ENCODE data around the gene DNAJB7.

Gene DNAJB7

GRCh38 chr22:40862013-40862412 lies at the start of gene DNAJB7:
Gene DNAJB7, minus strand, starts transcription at chr22:40862113. Its CDS starts 119 bp downstream, at chr22:40861994.
- no peak for TF ChIP-seq CTCF (IDR thresholded peaks at IDR 0.05)

GRCh38 chr22:40908895-40909294 lies 47.0 kb upstream of the DNAJB7 start:
- TF ChIP-seq CTCF (IDR thresholded peaks at IDR 0.05) = no peak

- no peak for TF ChIP-seq CTCF (IDR thresholded peaks at IDR 0.05)
Measured at GRCh38 chr22:40904101-40904500, 42.2 kb upstream of the DNAJB7 start.

GRCh38 chr22:40898850-40899357 lies 37.0 kb upstream of the DNAJB7 start:
- TF ChIP-seq CTCF (IDR thresholded peaks at IDR 0.05) = peak; percentile 60; the same call in 1 of the 2 replicates

- TF ChIP-seq CTCF (IDR thresholded peaks at IDR 0.05) = no peak
Measured at GRCh38 chr22:40894417-40894816, 32.5 kb upstream of the DNAJB7 start.

GRCh38 chr22:40890881-40891280 lies 29.0 kb upstream of the DNAJB7 start:
- TF ChIP-seq CTCF (IDR thresholded peaks at IDR 0.05) = no peak

- no peak for TF ChIP-seq CTCF (IDR thresholded peaks at IDR 0.05)
Measured at GRCh38 chr22:40889116-40889515, 27.2 kb upstream of the DNAJB7 start.

GRCh38 chr22:40878922-40879321 lies 17.0 kb upstream of the DNAJB7 start:
- TF ChIP-seq CTCF (IDR thresholded peaks at IDR 0.05) = no peak
